HFFc6 (cell line): ENCODE results near the gene CERS3. TPM values are rescaled to one million over a fixed set of nuclear protein-coding genes. Genes with fewer than 3 reads are reported as not detected.

Experiments used
- DNase-seq: peaks from one replicate; pipeline ENCODE4 v3.0.0-alpha.2; 2018
- H3K27ac Mint-ChIP-seq: 2 replicates; pipeline ENCODE4 v1.8.0; 2020; ENCODE audit warnings: mild to moderate bottlenecking, mixed read lengths
- H3K27me3 Mint-ChIP-seq: 2 replicates; pipeline ENCODE4 v1.8.0; 2021; ENCODE audit warnings: mild to moderate bottlenecking, moderate library complexity, mixed read lengths; ENCODE audit not compliant: insufficient read depth
- H3K36me3 Mint-ChIP-seq: 2 replicates; pipeline ENCODE4 v1.8.0; 2021; ENCODE audit warnings: low read depth, mixed read lengths
- H3K4me1 Mint-ChIP-seq: 2 replicates; pipeline ENCODE4 v1.8.0; 2020; ENCODE audit warnings: low read depth, mixed read lengths
- H3K4me3 Mint-ChIP-seq: 2 replicates; pipeline ENCODE4 v1.8.0; 2020; ENCODE audit warnings: mild to moderate bottlenecking, moderate library complexity, mixed read lengths
- H3K9me3 Mint-ChIP-seq: 2 replicates; pipeline ENCODE4 v1.8.0; 2020; ENCODE audit warnings: mild to moderate bottlenecking, mixed read lengths
- CTCF ChIP-seq: fragments of 200-600 bp; sonication (generic); IDR thresholded peaks from 2 replicates; pipeline ENCODE4 v1.5.0; 2021; ENCODE audit warnings: antibody characterized with exemption, mild to moderate bottlenecking
- total RNA-seq, 6 experiments: library from RNA; stranded (reverse); fragmentation: NEBNext Ultra II Directional; extraction: Animal tissue kit (Norgen Biotek cat#: 25700); gene quantifications; 2 replicates in 1 of 6; 3 replicates in 5 of 6; pipeline ENCODE4 v1.2.3, GENCODE V29; 2021

CERS3 gene
- total RNA-seq, 6 experiments from 2014 or later, result not detected

DNA sequence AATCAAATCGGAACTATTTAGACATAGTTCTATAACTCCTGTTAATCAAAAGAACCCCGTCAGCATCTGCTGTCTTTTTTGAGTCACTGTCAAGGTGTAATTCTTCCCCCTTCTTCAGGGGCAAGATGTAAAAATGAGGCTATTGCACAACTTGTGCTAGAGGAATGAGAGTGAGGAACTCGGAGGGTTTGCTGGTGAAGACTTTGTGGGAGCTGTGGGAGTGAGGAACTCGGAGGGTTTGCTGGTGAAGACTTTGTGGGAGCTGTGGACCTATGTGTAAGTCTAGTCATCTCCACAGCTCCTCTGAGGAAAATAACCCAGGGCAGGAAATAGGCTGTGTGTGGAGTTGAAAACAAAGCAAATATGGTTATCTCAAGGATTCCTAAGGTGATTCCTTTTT is 2.5 kb upstream of the CERS3 start:
- no peak for DNase-seq
- Mint-ChIP-seq H3K4me1 (no peaks in the 10 kb centered on the region), H3K9me3 (peaks cover 5% of the 10 kb centered on the region; the same call in 1 of the 2 replicates), H3K27me3 (peaks cover 4% of the 10 kb centered on the region), H3K27ac (no peak overlapping the region), H3K4me3 (no peak overlapping the region), H3K36me3 (no peaks in the 10 kb centered on the region)
- TF ChIP-seq CTCF, result no peak

GRCh38 chr15:100529556-100529955 is 806 bp upstream of the CERS3 start:
- H3K4me1 Mint-ChIP-seq, result no peaks in the 10 kb centered on the region

GRCh38 chr15:100526027-100526481 is 2.7 kb downstream of the CERS3 start:
- TF ChIP-seq CTCF, result no peak
- no peak overlapping the region for H3K4me3 Mint-ChIP-seq
- DNase-seq, result no peak
- no peaks in the 10 kb centered on the region for H3K27me3 Mint-ChIP-seq
- no peaks in the 10 kb centered on the region for H3K36me3 Mint-ChIP-seq
- no peaks in the 10 kb centered on the region for H3K4me1 Mint-ChIP-seq
- peaks cover 12% of the 10 kb centered on the region for H3K9me3 Mint-ChIP-seq
- H3K27ac Mint-ChIP-seq, result no peak overlapping the region

More at GRCh38 chr15:100529556-100529955, 806 bp upstream of the CERS3 start:
- no peak overlapping the region for H3K4me3 Mint-ChIP-seq
- no peaks in the 10 kb centered on the region for H3K36me3 Mint-ChIP-seq
- H3K9me3 Mint-ChIP-seq, result peaks cover 5% of the 10 kb centered on the region; the same call in 1 of the 2 replicates
- H3K27me3 Mint-ChIP-seq, result peaks cover 4% of the 10 kb centered on the region
- no peak overlapping the region for H3K27ac Mint-ChIP-seq
- TF ChIP-seq CTCF, result no peak
- DNase-seq, result no peak

DNA sequence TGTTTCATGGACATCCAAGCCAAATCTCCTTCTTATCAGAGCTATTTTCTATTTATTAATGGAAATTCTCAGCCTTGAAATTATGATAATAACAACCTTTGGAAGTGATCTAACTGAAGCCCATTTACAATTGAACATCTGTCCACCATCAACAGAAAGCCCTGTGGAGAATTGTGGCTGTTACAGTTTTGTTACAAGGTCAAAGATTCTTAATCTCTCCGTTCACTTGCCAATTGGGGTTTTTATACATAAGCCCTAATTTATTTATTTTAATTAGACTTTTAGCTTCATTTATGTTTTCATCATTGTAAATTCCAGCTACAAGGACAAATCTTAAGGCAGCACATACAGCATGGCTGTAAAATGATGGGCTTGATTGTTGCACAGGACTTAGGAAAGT is 3.3 kb downstream of the CERS3 start:
- H3K36me3 Mint-ChIP-seq, result no peaks in the 10 kb centered on the region
- no peaks in the 10 kb centered on the region for H3K27me3 Mint-ChIP-seq
- peaks cover 15% of the 10 kb centered on the region for H3K9me3 Mint-ChIP-seq
- DNase-seq, result no peak
- H3K27ac Mint-ChIP-seq, result no peak overlapping the region
- no peak overlapping the region for H3K4me3 Mint-ChIP-seq
- no peaks in the 10 kb centered on the region for H3K4me1 Mint-ChIP-seq
- no peak for TF ChIP-seq CTCF

DNA sequence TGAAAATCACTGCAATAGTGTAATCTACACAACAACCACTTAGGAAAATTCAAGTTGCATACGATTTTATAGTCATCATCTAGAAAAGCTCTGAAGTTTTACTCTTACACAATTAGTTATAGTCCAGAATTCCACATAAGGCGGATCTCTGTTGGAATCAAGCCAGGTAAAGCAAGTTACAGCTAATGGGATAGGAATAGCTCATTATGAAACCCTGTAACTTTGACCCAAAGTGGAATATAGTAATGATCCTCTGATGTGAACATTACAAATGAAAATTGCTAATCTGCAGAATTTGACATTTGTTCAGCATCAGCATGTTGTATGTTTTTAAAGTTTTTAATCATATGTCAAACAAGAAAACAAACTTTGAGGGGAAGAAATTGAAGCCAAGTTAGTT is 4.4 kb downstream of the CERS3 start:
- H3K4me3 Mint-ChIP-seq, result no peak overlapping the region
- no peak overlapping the region for H3K27ac Mint-ChIP-seq
- H3K4me1 Mint-ChIP-seq, result no peaks in the 10 kb centered on the region
- peaks cover 22% of the 10 kb centered on the region for H3K9me3 Mint-ChIP-seq
- no peaks in the 10 kb centered on the region for H3K36me3 Mint-ChIP-seq
- no peak for TF ChIP-seq CTCF
- H3K27me3 Mint-ChIP-seq, result no peaks in the 10 kb centered on the region
- no peak for DNase-seq

DNA sequence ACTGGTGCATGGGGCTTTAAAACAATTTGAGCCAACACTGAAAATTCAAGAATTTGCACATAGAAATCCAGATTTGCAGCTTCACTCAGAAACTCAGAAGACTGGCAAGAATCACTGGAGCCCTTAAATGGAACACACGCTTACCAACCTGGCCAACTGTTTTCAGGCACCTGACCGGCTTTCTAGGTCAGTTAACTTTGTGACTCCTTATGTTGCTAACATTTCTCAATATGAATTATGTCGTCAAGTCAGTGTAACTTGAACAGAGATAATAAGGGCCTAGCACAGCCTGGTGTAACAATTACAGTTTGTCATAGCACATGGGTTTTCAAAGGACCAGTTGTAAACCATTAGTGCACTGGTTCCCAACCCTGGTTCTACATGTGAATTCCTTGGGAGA is 6.8 kb downstream of the CERS3 start:
- DNase-seq, result no peak
- H3K9me3 Mint-ChIP-seq, result peaks cover 33% of the 10 kb centered on the region
- H3K4me1 Mint-ChIP-seq, result no peaks in the 10 kb centered on the region
- H3K27ac Mint-ChIP-seq, result no peak overlapping the region
- H3K36me3 Mint-ChIP-seq, result no peaks in the 10 kb centered on the region
- TF ChIP-seq CTCF, result no peak
- H3K27me3 Mint-ChIP-seq, result peaks cover 1% of the 10 kb centered on the region; the same call in 1 of the 2 replicates
- no peak overlapping the region for H3K4me3 Mint-ChIP-seq
